ENCODE measurements around the gene SYT1. TPM values are rescaled to one million over a fixed set of nuclear protein-coding genes. Genes with fewer than 3 reads are reported as not detected.

The SYT1 gene
- total and polyA plus RNA-seq, 7 donors, result 2.8 to 20.0 (median 10.6) TPM; not detected in 1

- Histone ChIP-seq H3K9me3 (no peaks in the 10 kb centered on the region), H3K27ac (no peak overlapping the region), H3K27me3 (no peaks in the 10 kb centered on the region), H3K4me1 (no peaks in the 10 kb centered on the region), H3K4me3 (no peak overlapping the region), H3K36me3 (no peaks in the 10 kb centered on the region)
- 96 to 99% methylated on average over 1 of the region's 1 CpG for WGBS, 2 donors
- TF ChIP-seq CTCF (IDR thresholded peaks at IDR 0.05), result no peak
- TF ChIP-seq EP300 (IDR thresholded peaks at IDR 0.05), result no peak
- TF ChIP-seq POLR2A (IDR thresholded peaks at IDR 0.05), result no peak
- no peak for DNase-seq
- intact Hi-C loops (cut with DNase I), result no loop called here
These were observed 181.4 kb downstream of the SYT1 start for GRCh38 chr12:79046021-79046420.

- TF ChIP-seq EP300 (IDR thresholded peaks at IDR 0.05) (no peak), CTCF (IDR thresholded peaks at IDR 0.05) (no peak), POLR2A (IDR thresholded peaks at IDR 0.05) (no peak), POLR2AphosphoS5 (IDR thresholded peaks at IDR 0.05) (no peak)
- Histone ChIP-seq H3K27ac (no peak overlapping the region), H3K4me3 (no peak overlapping the region), H3K36me3 (no peaks in the 10 kb centered on the region), H3K4me1 (no peaks in the 10 kb centered on the region), H3K27me3 (no peaks in the 10 kb centered on the region), H3K9me3 (no peaks in the 10 kb centered on the region)
- DNase-seq, result no peak
- 87 to 91% methylated on average over 3 of the region's 3 CpGs for WGBS, 2 donors
- intact Hi-C loops (cut with DNase I), result no loop called here
These were observed 184.4 kb downstream of the SYT1 start for GRCh38 chr12:79048962-79049361.

GRCh38 chr12:79053394-79053793 is 188.8 kb downstream of the SYT1 start:
- 94 to 96% methylated on average over 3 of the region's 3 CpGs for WGBS, 2 donors

GRCh38 chr12:79055926-79056674 is 191.5 kb downstream of the SYT1 start:
- Histone ChIP-seq H3K4me3 (no peak overlapping the region), H3K36me3 (no peaks in the 10 kb centered on the region), H3K27ac (no peak overlapping the region), H3K9me3 (no peaks in the 10 kb centered on the region), H3K4me1 (no peaks in the 10 kb centered on the region), H3K27me3 (no peaks in the 10 kb centered on the region)
- DNase-seq, result no peak
- intact Hi-C loops (cut with DNase I), result no loop called here
- 78 to 81% methylated on average over 3 of the region's 3 CpGs for WGBS, 2 donors
- TF ChIP-seq EP300 (IDR thresholded peaks at IDR 0.05) (no peak), POLR2A (IDR thresholded peaks at IDR 0.05) (no peak), POLR2AphosphoS5 (IDR thresholded peaks at IDR 0.05) (no peak), CTCF (IDR thresholded peaks at IDR 0.05) (no peak)

More at GRCh38 chr12:79053394-79053793, 188.8 kb downstream of the SYT1 start:
- no peak overlapping the region for H3K27ac ChIP-seq
- intact Hi-C loops (cut with DNase I), result no loop called here
- DNase-seq, result no peak
- H3K9me3 ChIP-seq, result no peaks in the 10 kb centered on the region
- H3K36me3 ChIP-seq, result no peaks in the 10 kb centered on the region
- H3K4me1 ChIP-seq, result no peaks in the 10 kb centered on the region
- no peak for TF ChIP-seq POLR2AphosphoS5 (IDR thresholded peaks at IDR 0.05)
- TF ChIP-seq POLR2A (IDR thresholded peaks at IDR 0.05), result no peak
- no peak for TF ChIP-seq EP300 (IDR thresholded peaks at IDR 0.05)
- TF ChIP-seq CTCF (IDR thresholded peaks at IDR 0.05), result no peak
- H3K27me3 ChIP-seq, result no peaks in the 10 kb centered on the region
- H3K4me3 ChIP-seq, result no peak overlapping the region

- Histone ChIP-seq H3K27me3 (no peaks in the 10 kb centered on the region), H3K27ac (no peak overlapping the region), H3K4me1 (no peaks in the 10 kb centered on the region), H3K9me3 (no peaks in the 10 kb centered on the region), H3K4me3 (no peak overlapping the region), H3K36me3 (no peaks in the 10 kb centered on the region)
- no peak for DNase-seq
- TF ChIP-seq POLR2AphosphoS5 (IDR thresholded peaks at IDR 0.05), result no peak
- no peak for TF ChIP-seq CTCF (IDR thresholded peaks at IDR 0.05)
- no peak for TF ChIP-seq POLR2A (IDR thresholded peaks at IDR 0.05)
- no peak for TF ChIP-seq EP300 (IDR thresholded peaks at IDR 0.05)
- intact Hi-C loops (cut with DNase I), result no loop called here
These were observed 192.2 kb downstream of the SYT1 start for GRCh38 chr12:79056775-79057174.

Data from sigmoid colon (tissue), 7 donors.